DMS53 (cell line): ENCODE results near the gene TMEM115.

Experiments used
- DNase-seq: peaks from one replicate; lab custom pipeline; 2025; lab: John Stamatoyannopoulos, UW

The TMEM115 gene

GRCh38 chr3:50352781-50353180 is 6.5 kb downstream of the TMEM115 start:
- DNase-seq = peak; percentile 42

DNA sequence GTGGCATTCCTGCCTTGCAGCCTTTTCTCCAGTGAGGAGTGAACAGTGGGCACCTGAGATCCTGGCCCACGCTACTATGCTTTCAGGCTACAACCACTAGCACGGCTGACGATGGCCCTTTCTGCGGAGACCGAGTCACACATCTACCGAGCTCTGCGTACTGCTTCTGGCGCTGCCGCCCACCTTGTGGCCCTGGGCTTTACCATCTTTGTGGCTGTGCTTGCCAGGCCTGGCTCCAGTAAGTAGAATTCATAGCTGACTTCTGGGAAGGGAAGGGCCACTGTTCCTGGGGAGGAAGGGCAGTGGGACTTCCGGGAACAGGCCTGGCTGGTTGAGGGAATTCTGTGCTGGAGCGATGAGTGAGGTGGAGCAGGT is 8.0 kb downstream of the TMEM115 start:
- DNase-seq = no peak

DNA sequence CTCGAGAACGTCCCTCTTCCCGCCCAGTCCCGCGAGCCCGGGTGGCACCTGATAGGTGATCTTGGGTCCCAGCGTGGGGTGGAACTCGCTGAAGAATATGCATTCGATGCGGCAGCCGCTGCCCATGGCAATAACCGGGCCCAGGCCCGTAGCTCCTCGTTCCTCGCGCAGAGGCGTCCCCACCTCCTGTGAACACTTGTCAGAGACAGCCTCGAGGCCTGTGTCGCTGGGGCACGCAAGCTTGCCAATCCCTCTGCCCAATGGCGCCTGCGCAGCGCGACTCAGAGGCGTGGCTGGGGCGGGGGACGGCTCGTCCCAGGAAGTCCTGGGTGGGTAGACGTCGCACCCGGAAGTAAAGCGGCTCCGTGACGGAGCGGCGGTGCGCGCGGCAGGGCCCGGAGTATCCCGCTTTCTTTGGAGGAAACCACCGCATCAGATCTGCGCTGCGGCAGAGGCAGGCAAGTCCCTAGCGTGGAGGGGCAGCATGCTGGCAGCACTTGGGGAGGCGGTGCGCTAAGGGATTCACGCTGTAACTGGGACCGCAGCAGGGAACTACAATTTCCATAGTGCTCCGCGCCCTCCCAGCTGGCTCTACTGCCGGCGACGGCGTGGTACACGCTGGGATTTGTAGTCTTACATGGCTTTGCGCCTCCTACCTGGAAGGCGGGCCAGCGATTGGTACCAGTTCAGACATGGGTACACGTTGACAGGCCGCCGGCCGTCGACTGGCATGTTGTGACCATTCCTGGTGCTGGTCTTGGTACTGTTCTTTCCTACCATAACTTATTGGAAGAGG is 8.6 kb downstream of the TMEM115 start, which contains the start of the genes CYB561D2 and NPRL2:
TSS of gene CYB561D2 (plus strand) at position 336 of the 796 bp plus-strand sequence. CDS start 572 bp downstream, outside the sequence.
TSS of gene NPRL2 (minus strand) at position 249 of the 796 bp plus-strand sequence. CDS start at position 126, 123 bp downstream.
- DNase-seq = peak; percentile 88

DNA sequence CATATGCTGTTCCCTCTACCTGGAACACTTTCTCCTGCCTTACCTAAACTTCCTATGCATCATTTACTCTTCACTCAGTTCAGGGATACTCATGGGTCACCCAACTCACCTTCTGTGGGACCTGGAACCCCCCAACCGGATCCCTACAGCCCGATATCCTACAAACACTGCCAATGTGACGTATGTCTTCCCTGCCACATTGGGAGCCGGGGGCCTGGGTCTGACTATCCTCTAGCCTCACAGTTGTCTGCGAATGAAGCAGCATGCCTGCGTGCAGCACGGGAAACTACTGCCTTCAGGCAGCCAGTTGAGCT is 9.2 kb downstream of the TMEM115 start:
- no peak for DNase-seq

- DNase-seq = peak; percentile 81
Observed at GRCh38 chr3:50347187-50347813, 12.0 kb downstream of the TMEM115 start.

GRCh38 chr3:50345586-50346234 is 13.6 kb downstream of the TMEM115 start, which contains the start of gene ZMYND10:
TSS of gene ZMYND10 (minus strand) at chr3:50345732. CDS start at chr3:50345579, 153 bp downstream.
- DNase-seq = no peak

- no peak for DNase-seq
Observed at GRCh38 chr3:50345008-50345407, 14.3 kb downstream of the TMEM115 start.

DNA sequence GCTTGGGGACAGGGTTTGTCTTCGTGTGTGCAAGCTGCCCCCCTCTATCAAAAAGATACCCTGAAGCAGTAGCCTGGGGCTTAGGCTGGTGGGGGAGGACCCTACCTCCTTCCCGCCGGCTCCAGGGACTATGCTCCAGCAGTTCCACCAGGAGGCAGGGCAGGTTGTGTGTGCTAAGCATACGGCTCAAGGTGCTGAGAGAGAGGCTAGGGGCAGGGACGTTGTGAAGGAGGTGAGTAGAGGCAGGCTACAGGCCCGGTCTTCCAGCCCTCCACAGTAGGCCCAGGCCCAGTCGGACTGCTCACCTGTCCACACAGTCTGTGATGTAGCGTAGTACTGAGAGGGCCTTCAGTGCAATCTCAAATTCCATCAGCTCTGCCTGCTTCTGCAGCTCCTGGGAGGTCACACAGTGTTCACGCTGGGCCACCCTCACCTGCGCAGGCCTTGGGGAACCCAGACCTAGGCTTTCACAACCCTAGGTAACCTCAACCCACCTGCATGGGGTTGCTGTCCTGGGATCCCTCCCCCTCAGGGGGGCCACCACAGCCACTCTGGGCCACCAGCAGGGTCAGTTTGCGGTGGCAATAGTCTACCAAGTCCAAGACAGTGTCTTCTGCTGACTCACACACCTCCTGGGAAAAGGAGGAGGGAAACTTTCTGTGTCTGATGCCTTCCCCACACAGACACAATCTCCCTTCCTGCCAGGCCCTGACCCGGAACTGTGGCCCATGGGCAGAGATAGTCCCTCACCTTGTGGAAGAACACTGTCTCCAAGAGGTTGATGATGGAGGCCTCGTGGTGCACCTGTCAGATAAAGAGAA is 16.3 kb downstream of the TMEM115 start:
- no peak for DNase-seq

DNA sequence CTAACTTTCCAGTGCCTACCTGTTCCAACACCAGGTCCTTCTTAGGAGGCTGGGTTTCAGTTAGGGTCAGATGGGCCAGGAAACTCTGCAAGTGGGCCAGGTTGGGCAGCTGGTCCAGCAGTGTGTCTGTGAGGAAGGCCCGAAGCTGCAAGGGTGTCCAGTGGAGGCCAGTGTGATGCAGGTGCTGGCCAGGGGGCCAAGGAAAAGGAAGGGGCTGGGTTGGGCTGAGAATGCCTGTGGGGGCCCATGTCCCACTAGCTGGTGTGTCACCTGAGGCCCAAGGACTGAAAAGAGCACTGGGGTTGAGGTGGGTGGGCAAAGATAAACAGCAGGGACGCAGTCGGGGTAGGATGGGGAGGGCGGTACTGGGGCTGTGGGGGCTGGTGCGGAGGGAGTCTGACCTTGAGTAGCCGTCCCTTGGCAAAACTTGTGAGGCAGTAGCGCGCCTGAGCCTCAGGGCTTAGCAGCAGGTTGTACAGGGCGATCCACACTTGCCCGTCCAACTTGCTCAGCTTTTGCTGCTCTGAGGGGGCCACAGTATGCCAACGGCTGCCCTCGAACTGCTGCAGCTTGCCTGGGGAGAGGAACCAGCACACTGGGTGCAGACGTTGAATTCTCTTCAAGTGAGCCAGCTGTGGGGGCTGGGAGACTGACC is 17.2 kb downstream of the TMEM115 start:
- DNase-seq = no peak

GRCh38 chr3:50341537-50341936 is 17.8 kb downstream of the TMEM115 start:
- DNase-seq = no peak

- DNase-seq = no peak
Observed at GRCh38 chr3:50340448-50341329, 18.6 kb downstream of the TMEM115 start, which contains the start of gene RASSF1. TSS of gene RASSF1 (minus strand) at chr3:50340836. CDS start at chr3:50340805, 31 bp downstream.

- no peak for DNase-seq
Observed at GRCh38 chr3:50340147-50340447, 19.2 kb downstream of the TMEM115 start.

DNA sequence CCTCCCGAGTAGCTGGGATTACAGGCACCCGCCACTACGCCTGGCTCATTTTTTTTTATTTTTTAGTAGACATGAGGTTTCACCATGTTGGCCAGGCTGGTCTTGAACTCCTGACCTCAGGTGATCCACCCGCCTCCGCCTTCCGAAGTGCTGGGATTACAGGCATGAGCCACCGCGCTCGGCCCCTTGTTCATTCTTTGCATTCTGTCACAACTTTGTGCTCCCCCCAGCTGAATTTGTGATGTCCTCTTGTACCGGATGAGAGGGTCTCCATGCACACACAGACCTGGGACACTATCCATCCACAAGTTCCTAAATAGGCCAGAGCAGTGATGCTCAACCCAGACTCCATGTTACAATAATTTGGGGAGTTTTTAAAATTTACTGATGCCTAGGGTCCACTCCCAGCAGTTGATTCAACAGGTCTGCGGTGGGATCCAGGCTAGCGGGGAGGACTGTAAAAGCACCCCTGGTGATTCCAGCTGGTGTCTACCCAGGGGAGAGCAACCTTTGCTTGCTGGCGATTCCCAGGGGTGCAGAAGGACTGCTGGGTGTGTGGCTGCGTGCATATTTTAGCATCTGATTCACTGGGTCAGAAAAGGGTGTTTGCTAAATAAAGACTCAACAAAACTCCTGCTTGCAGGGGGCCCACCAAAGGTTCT is 19.7 kb downstream of the TMEM115 start:
- DNase-seq = no peak

GRCh38 chr3:50338965-50339364 is 20.4 kb downstream of the TMEM115 start:
- DNase-seq = no peak

DNA sequence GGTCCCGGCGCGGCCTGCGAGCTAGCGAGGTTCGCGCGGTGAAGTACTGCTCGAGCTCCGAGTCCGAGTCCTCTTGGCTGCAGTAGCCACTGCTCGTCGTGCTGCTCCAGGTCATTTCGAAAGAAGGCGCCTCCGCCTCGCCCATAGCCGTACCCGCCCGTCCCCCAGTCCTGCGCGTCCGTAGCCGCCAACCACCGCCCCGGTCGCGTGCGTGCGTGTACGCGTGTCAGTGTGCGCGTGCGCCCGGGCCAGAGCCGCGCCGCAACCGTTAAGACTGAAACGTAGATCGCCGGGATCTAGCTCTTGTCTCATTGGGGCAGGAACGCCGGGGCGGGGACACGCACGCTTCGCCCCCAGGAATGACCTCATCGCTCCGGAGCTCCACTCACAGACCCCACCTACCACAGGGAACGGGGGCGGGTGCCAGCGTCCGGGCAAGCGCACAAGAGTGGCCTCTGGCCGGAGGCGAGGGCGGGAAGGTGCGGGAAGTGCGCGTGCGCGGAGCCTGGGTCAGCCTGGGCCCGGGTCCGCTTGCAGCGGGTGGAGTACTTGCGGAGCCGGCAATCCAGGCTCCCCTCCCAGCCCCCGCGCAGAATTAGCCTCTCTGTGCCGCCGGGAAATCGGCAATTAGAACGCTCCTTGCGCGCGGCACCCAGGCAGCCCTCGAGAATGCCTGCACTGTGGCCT is 22.0 kb downstream of the TMEM115 start:
- peak; percentile 95 for DNase-seq

DNA sequence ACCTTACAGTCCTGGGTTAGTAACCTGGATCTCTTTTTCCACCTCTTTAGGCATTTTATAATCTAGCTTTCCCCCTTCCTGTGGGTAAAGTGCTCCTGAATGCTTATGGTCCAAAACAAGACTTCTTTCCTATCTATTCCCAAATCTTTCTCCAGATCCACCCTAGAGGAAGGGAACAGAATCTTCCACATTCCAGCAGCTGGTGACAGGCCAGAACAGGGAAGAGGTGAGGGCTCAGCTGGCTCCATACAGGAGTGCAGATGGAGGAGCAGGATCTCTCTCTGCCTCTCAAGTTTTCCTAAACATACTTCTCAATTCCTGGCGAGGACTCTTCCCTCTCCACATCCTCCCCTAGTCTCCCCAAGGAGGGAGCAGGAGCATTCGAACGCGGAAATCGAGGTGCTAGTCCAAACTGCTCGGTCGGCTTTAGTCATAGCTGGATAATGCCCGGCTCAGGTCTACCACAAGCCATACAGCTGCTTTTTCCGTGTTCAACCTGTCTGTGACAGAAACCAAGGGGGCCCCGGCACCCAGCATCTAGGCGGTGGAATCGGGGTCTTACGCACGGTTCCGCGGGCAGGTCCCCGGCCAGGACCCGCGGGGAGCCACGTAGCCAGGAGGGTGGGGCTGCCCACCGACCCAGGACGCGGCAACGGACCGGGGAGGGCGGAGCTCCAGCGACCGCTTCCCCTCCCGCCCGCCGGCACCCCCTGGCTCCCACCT is 22.7 kb downstream of the TMEM115 start:
- DNase-seq = peak; percentile 40

DNA sequence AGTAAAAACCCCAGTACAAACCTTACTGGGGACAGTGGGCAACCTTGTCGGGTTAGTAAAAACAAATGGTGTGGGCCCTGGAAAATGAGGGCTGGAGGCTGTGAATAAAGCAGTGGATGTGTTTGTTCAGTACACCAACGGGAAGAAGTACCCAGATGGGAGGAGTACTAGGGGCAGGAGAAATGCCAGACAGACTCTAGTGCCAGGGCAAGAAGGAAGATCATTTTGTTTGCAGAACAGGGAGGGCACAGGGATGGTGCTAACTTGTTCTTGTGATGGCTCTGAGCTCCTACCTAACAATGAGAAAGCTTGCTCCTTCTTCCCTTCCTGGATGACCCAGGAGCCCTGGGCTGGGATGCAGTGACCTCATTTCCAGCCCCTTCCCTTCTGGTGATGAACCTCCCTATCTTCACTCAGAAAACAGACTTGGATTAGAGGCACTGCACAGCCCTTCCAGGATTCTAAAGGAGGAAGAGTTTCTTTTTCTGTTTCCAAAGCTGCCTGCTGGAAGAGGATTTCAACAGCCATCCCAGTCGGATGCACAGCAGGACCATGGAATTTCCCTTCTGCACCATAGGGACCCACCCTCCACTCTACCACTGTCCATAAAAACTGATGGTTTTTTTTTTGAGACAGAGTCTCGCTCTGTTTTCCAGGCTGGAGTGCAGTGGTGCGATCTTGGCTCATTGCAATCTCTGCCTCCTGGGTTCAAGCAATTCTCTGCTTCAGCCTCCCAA is 24.8 kb downstream of the TMEM115 start:
- DNase-seq = no peak

GRCh38 chr3:50333744-50334328 is 25.5 kb downstream of the TMEM115 start:
- DNase-seq = no peak
